Neural progenitor cell (in vitro differentiated cells): ENCODE results near the gene TBX21. TPM values are rescaled to one million over a fixed set of nuclear protein-coding genes. Genes with fewer than 3 reads are reported as not detected.

Experiments
- DNase-seq: peaks from one replicate; pipeline ENCODE4 v3.0.0-alpha.2; 2016; ENCODE audit warnings: low spot score
- H2AFZ ChIP-seq: fragments of 200-600 bp; sonication (generic); replicated peaks from 2 replicates; pipeline ENCODE4 v1.6.1; 2016; ENCODE audit warnings: antibody characterized with exemption
- H3F3A ChIP-seq: fragments of 200-600 bp; sonication (generic); 2 replicates; pipeline ENCODE4 v1.6.1; 2016; ENCODE audit warnings: antibody characterized with exemption, low read depth
- H3K27ac ChIP-seq: fragments of 200-600 bp; sonication (generic); 2 replicates; pipeline ENCODE4 v1.5.1; 2016; ENCODE audit warnings: mild to moderate bottlenecking
- H3K27me3 ChIP-seq: fragments of 200-600 bp; sonication (generic); 2 replicates; pipeline ENCODE4 v1.6.1; 2016; ENCODE audit warnings: mild to moderate bottlenecking, moderate library complexity
- H3K36me3 ChIP-seq: fragments of 200-600 bp; sonication (generic); 2 replicates; pipeline ENCODE4 v1.5.1; 2016
- H3K4me1 ChIP-seq: fragments of 200-600 bp; sonication (generic); 2 replicates; pipeline ENCODE4 v1.6.1; 2016; ENCODE audit warnings: mixed run types
- H3K4me2 ChIP-seq: fragments of 200-600 bp; sonication (generic); 2 replicates; pipeline ENCODE4 v1.6.1; 2016
- H3K4me3 ChIP-seq: fragments of 200-600 bp; sonication (generic); 2 replicates; pipeline ENCODE4 v1.5.1; 2016
- H3K79me2 ChIP-seq: fragments of 200-600 bp; sonication (generic); 2 replicates; pipeline ENCODE4 v1.6.1; 2016; ENCODE audit warnings: low read depth
- H3K9ac ChIP-seq: fragments of 200-600 bp; sonication (generic); 2 replicates; pipeline ENCODE4 v1.6.1; 2016
- H3K9me3 ChIP-seq: fragments of 200-600 bp; sonication (generic); 2 replicates; pipeline ENCODE4 v1.5.1; 2016; ENCODE audit warnings: low read depth
- H4K20me1 ChIP-seq: fragments of 200-600 bp; sonication (generic); 2 replicates; pipeline ENCODE4 v1.6.1; 2016; ENCODE audit warnings: low read depth
- H3K27ac Mint-ChIP-seq: 3 replicates; pipeline ENCODE4 v1.8.0; 2021; ENCODE audit warnings: mixed read lengths
- H3K27me3 Mint-ChIP-seq: 2 replicates; pipeline ENCODE4 v1.8.0; 2022; ENCODE audit warnings: low read depth, mild to moderate bottlenecking, inconsistent platforms, moderate library complexity, mixed read lengths; ENCODE audit not compliant: insufficient read depth
- H3K36me3 Mint-ChIP-seq: 3 replicates; pipeline ENCODE4 v1.8.0; 2021; ENCODE audit warnings: mixed read lengths
- H3K4me1 Mint-ChIP-seq: 3 replicates; pipeline ENCODE4 v1.8.0; 2021; ENCODE audit warnings: mixed read lengths
- H3K4me3 Mint-ChIP-seq: 3 replicates; pipeline ENCODE4 v1.8.0; 2021; ENCODE audit warnings: mild to moderate bottlenecking, moderate library complexity, mixed read lengths
- H3K9me3 Mint-ChIP-seq: 3 replicates; pipeline ENCODE4 v1.8.0; 2020; ENCODE audit warnings: mixed read lengths
- EZH2 ChIP-seq: fragments of 200-600 bp; sonication (generic); IDR thresholded peaks from 2 replicates; pipeline ENCODE4 v1.6.1; 2017; ENCODE audit warnings: antibody characterized with exemption, mild to moderate bottlenecking, moderate library complexity
- EZH2phosphoT487 ChIP-seq: fragments of 200-600 bp; sonication (generic); IDR thresholded peaks from 2 replicates; pipeline ENCODE4 v1.6.1; 2017; ENCODE audit warnings: antibody characterized with exemption
- total RNA-seq: library from RNA; depleted of rRNA; stranded (reverse); fragments of >200 nt; gene quantifications from 2 replicates; pipeline ENCODE4 v1.2.3, GENCODE V29; 2015; ENCODE audit warnings: low replicate concordance
- TF ChIP-seq, protein P1 (sequence below): fragments of 200-600 bp; sonication (generic); IDR thresholded peaks from 2 replicates; pipeline ENCODE4 v1.5.1; 2017; ENCODE audit warnings: antibody characterized with exemption, mild to moderate bottlenecking

Gene TBX21
- total RNA-seq, 1 donor from 2014 or later = not detected

DNA sequence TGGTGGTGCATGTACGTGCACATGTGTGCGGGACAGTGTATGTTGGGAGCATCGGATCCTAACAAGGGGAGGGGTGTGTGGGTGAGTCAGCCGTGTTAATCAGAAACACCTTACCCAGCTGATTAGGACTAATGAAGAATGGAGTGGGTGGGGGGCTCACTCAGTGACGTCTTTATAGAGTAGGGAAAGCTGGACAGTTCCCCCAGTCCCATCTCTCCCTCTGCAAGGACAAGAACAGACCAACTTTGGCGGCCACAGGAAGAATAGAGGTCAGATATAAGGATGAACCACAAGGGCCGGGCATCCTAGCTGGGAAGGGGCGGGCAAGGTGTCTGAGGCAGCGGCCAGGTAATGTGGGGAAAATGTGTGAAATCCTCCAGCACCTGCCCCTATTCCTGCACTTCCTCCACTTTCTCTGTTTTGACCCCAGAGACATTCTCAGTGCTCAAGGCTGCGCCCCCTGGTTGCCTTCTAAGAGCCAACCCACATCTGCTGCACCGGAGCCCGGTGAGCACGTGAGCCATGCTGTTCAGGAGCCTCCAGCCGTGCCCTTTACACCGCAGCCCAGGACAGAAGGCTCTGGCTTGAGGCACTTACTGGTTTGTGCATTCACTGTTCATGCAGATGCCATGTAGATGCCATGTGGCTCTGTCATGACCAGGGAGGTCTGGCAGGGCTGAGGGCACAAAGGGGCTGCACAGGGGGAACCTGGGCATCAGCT lies 18.9 kb upstream of the TBX21 start:
- Mint-ChIP-seq H3K27me3 (peaks cover 23% of the 10 kb centered on the region), H3K4me1 (peaks cover 7% of the 10 kb centered on the region), H3K4me3 (no peak overlapping the region)

DNA sequence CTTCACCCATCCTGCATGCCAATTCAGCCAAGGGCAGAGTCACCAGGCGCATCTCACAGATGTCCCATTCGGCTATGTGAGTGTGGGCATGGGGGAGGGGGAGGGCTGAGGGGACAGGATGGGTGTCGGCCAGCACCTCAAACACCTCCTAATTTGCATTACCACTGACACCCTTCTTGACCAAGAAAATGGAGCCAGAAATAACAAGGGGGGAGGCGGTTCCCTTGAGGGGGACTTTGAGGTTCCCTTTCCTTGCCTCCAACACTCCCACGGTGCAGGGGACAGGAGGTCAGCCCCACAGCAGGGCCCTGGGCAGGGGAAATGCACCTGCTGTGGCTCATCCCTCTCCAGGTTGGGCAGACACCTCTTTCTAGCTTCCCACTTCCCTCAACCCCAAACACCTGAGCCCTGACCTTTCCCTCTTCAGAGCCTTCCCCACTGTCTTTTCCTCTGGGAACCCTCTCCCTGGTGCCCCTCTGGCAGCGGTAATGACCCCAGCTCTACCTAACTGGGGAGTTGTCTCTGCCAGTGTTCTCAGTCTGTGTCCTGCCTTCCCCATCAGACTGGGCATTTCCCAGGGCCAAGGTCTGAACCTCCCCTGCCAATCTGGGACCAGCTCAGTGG lies 18.2 kb upstream of the TBX21 start:
- H3K9ac ChIP-seq = no peak overlapping the region
- H2AFZ ChIP-seq = no peak overlapping the region
- H3K4me3 Mint-ChIP-seq = no peak overlapping the region
- H3K27me3 ChIP-seq = peaks cover 28% of the 10 kb centered on the region
- no peak for TF ChIP-seq EZH2
- TF ChIP-seq, protein P1, sequence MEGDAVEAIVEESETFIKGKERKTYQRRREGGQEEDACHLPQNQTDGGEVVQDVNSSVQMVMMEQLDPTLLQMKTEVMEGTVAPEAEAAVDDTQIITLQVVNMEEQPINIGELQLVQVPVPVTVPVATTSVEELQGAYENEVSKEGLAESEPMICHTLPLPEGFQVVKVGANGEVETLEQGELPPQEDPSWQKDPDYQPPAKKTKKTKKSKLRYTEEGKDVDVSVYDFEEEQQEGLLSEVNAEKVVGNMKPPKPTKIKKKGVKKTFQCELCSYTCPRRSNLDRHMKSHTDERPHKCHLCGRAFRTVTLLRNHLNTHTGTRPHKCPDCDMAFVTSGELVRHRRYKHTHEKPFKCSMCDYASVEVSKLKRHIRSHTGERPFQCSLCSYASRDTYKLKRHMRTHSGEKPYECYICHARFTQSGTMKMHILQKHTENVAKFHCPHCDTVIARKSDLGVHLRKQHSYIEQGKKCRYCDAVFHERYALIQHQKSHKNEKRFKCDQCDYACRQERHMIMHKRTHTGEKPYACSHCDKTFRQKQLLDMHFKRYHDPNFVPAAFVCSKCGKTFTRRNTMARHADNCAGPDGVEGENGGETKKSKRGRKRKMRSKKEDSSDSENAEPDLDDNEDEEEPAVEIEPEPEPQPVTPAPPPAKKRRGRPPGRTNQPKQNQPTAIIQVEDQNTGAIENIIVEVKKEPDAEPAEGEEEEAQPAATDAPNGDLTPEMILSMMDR = no peak
- no peak for TF ChIP-seq EZH2phosphoT487
- no peaks in the 10 kb centered on the region for H3K36me3 ChIP-seq
- H4K20me1 ChIP-seq = no peaks in the 10 kb centered on the region
- H3K4me3 ChIP-seq = no peak overlapping the region
- H3K4me1 ChIP-seq = no peaks in the 10 kb centered on the region
- H3K79me2 ChIP-seq = no peaks in the 10 kb centered on the region
- peaks cover 10% of the 10 kb centered on the region for H3F3A ChIP-seq
- H3K9me3 ChIP-seq = no peaks in the 10 kb centered on the region
- H3K4me2 ChIP-seq = no peak overlapping the region
- H3K36me3 Mint-ChIP-seq = peaks cover 7% of the 10 kb centered on the region
- no peak for DNase-seq
- no peaks in the 10 kb centered on the region for H3K9me3 Mint-ChIP-seq
- peaks cover 23% of the 10 kb centered on the region for H3K27me3 Mint-ChIP-seq
- no peak overlapping the region for H3K27ac ChIP-seq
- peaks cover 7% of the 10 kb centered on the region for H3K4me1 Mint-ChIP-seq
- no peak overlapping the region for H3K27ac Mint-ChIP-seq

More for the DNA sequence above, 18.9 kb upstream of the TBX21 start:
- DNase-seq = peak; percentile 56
- H2AFZ ChIP-seq = no peak overlapping the region
- no peaks in the 10 kb centered on the region for H3K9me3 ChIP-seq
- no peak overlapping the region for H3K27ac ChIP-seq
- peaks cover 28% of the 10 kb centered on the region for H3K27me3 ChIP-seq
- peaks cover 7% of the 10 kb centered on the region for H3K36me3 Mint-ChIP-seq
- H3K36me3 ChIP-seq = no peaks in the 10 kb centered on the region
- H3K4me2 ChIP-seq = no peak overlapping the region
- H3K9ac ChIP-seq = no peak overlapping the region
- H3F3A ChIP-seq = peaks cover 6% of the 10 kb centered on the region
- no peaks in the 10 kb centered on the region for H3K4me1 ChIP-seq
- H4K20me1 ChIP-seq = no peaks in the 10 kb centered on the region
- no peaks in the 10 kb centered on the region for H3K9me3 Mint-ChIP-seq
- no peak for TF ChIP-seq EZH2phosphoT487
- TF ChIP-seq, protein P1 = peak; percentile 33
- no peak overlapping the region for H3K27ac Mint-ChIP-seq
- no peak overlapping the region for H3K4me3 ChIP-seq
- H3K79me2 ChIP-seq = no peaks in the 10 kb centered on the region

- H3K4me1 ChIP-seq = no peaks in the 10 kb centered on the region
- TF ChIP-seq EZH2 = no peak
- peaks cover 38% of the 10 kb centered on the region for H3K27me3 ChIP-seq
Observed at GRCh38 chr17:47715669-47716325, 17.2 kb upstream of the TBX21 start.

More at GRCh38 chr17:47715669-47716325, 17.2 kb upstream of the TBX21 start:
- H3K36me3 ChIP-seq = no peaks in the 10 kb centered on the region
- no peaks in the 10 kb centered on the region for H3K9me3 ChIP-seq
- H3K4me2 ChIP-seq = no peak overlapping the region
- H3F3A ChIP-seq = peaks cover 10% of the 10 kb centered on the region
- Mint-ChIP-seq H3K36me3 (peaks cover 2% of the 10 kb centered on the region), H3K4me3 (peak overlapping the region; percentile 25), H3K4me1 (peaks cover 7% of the 10 kb centered on the region), H3K27ac (peak overlapping the region; percentile 33), H3K9me3 (no peaks in the 10 kb centered on the region), H3K27me3 (peaks cover 31% of the 10 kb centered on the region)
- H2AFZ ChIP-seq = no peak overlapping the region
- no peak for DNase-seq
- H3K4me3 ChIP-seq = no peak overlapping the region
- H3K79me2 ChIP-seq = no peaks in the 10 kb centered on the region
- H3K9ac ChIP-seq = no peak overlapping the region
- no peaks in the 10 kb centered on the region for H4K20me1 ChIP-seq
- no peak overlapping the region for H3K27ac ChIP-seq
